GM19438 (cell line): Measurements from ENCODE around the gene PDE4B.

Experiments
- ATAC-seq: cut with Tn5 transposase; IDR thresholded peaks from one replicate; pipeline ENCODE4 v1.9.1; 2021; ENCODE audit warnings: low read depth; ENCODE audit not compliant: unreplicated experiment

Gene PDE4B

GRCh38 chr1:66323958-66324625 lies 531.4 kb downstream of the PDE4B start:
- ATAC-seq, result no peak

- ATAC-seq, result no peak
Observed at GRCh38 chr1:66325594-66326380, 533.1 kb downstream of the PDE4B start.

DNA sequence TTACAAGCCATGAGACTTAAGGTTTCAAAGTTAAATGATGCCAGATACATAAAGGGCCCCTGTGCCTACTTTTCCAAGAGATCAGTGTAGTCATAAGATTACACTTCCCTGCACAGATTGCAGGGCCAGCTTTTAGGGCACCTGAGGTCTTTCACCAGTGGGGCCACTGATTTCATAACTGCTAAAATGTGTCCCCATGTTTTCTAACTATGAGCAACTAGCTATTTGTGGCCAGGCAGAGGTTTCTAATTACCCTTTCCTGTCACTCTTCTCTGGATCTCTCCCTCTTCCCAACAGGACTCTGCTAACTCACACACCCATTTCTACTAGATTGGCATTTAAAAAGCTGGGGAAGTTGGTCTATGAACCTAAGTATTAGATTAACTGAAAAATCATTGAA lies 534.2 kb downstream of the PDE4B start:
- ATAC-seq, result no peak

- ATAC-seq, result peak; percentile 38
Observed at GRCh38 chr1:66327588-66327987, 534.9 kb downstream of the PDE4B start.

DNA sequence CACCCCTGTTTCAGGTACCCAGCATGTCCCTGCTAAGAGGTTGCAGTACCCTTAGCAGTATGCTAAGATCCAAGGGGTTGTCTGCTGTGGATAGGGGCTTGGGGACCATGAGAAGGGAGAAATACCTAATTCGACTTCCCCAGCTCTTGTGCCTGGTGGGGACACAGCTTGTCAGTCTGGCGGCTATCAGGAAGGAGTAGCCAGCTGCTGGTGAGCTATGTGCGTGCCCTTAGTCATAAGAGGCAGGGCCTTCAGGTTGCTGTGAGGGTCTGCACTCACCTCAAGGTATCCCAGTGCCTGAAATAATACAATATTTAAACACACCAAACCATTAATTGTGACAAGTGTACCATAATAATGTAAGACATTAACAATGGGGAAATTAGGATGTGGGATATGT lies 536.2 kb downstream of the PDE4B start:
- no peak for ATAC-seq

DNA sequence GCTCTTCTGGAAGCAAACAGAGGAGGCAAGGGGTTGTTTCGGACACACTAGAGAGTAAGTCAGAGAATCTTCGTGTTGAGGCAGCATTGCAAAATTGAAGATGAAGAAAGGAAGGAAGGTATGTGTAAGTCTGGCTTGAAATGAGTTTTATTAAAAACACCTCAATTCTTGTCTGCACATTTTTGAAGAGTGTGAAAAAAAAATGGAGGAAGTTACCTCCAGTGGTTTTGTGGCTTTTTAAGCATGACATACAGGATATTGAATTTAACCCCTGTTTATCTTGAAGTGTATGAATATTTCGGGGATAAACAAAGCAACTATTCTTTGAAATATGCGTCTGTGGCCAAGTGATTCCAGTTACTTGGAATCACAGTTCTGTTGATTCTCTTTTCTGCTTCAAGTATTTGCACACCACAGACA lies 538.0 kb downstream of the PDE4B start:
- no peak for ATAC-seq

DNA sequence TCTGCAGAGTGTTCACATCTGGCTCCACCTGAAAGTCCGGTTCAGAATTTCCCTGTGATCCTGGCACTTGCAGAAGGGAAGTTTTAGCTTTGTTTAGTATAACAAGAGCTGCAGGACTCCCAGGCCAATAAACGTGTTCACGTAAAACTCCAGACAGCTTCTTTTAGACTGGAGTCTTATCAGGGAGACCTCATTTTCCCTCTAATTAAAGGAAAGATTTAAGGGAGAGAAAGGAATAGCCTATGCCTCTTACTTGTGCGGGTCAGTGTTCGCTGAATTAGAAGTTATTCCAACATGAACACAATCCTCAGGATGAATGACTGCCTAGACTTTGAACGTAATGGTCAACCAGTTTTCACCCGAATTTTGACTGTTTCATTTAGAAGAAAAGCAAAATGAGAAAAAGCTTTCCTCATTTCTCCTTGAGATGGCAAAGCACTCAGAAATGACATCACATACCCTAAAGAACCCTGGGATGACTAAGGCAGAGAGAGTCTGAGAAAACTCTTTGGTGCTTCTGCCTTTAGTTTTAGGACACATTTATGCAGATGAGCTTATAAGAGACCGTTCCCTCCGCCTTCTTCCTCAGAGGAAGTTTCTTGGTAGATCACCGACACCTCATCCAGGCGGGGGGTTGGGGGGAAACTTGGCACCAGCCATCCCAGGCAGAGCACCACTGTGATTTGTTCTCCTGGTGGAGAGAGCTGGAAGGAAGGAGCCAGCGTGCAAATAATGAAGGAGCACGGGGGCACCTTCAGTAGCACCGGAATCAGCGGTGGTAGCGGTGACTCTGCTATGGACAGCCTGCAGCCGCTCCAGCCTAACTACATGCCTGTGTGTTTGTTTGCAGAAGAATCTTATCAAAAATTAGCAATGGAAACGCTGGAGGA lies 539.2 kb downstream of the PDE4B start:
- no peak for ATAC-seq

- no peak for ATAC-seq
Observed at GRCh38 chr1:66332548-66332901, 539.8 kb downstream of the PDE4B start.

GRCh38 chr1:66333466-66334199 lies 540.9 kb downstream of the PDE4B start:
- ATAC-seq, result no peak

GRCh38 chr1:66334318-66334717 lies 541.6 kb downstream of the PDE4B start:
- no peak for ATAC-seq

DNA sequence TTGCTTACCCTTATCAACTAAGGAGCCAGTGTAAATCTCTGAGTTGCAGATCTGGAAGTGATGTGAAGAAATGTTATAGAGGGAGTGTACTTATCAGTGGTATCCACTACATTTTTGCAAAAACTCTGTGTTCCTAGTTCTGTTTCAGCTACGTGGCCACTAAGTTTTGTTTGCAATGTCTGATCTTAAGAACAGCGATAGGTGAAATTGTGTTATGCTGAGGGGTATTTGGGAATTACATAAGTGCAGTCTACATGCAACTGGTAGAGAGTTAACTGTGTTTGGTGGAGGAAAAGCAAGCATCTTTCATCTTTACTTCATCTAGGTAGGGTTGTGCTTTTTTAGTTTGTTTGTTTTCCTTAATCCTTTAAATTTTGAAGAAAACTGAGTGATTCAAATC lies 542.4 kb downstream of the PDE4B start:
- ATAC-seq, result no peak

DNA sequence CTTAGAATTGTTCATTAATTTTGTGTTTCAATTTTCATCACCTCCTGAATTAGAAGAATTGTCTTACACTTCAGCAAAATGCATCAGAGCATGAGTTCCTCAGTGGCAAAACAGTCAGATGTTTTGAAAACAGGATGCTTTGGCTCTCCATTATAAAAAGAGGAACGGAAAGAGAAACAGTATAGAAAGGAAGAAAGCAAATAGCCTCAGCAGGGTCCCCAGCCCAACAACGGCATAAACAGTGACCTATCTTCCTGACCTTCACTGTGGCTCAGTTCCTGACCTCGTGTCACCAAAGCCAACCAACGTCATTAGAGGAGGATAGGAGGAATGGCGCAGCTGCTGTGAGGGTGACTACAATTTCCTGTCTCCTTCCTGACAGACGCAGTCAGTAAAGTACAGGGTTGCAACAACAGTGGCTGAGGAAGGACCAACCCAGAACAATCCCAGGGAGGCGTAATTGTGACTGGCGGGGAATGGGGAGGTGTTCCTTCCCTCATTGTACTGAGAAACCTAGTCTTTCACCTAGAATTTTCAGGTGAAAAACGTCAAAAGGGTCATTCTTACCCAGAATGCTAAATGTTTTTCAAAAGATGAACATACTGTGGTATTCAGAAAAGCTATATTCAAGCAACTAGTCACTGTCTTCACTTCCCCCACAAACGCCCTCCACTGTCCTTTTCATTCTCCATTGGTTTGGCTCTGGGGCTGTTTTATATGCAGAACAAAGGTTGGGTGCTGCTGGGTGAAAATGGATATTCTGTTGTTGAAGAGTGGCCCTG lies 543.4 kb downstream of the PDE4B start:
- peak; percentile 78 for ATAC-seq

DNA sequence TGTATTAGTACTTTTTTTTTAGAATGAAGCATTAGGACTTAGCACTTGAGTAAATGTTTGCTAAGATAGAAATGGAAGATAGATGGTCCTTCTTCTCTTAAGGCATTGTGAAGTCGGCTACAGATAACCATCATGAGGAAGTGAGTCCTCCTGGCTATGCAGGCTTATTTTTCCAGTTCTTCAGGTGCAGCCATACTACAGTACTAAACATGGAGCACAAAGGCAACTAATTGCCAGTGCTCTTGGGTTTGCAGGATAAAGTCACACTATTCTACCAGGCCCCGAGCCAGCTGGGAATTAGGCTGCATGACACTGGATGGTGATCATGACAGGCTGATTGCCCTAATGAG lies 543.9 kb downstream of the PDE4B start:
- ATAC-seq, result no peak

DNA sequence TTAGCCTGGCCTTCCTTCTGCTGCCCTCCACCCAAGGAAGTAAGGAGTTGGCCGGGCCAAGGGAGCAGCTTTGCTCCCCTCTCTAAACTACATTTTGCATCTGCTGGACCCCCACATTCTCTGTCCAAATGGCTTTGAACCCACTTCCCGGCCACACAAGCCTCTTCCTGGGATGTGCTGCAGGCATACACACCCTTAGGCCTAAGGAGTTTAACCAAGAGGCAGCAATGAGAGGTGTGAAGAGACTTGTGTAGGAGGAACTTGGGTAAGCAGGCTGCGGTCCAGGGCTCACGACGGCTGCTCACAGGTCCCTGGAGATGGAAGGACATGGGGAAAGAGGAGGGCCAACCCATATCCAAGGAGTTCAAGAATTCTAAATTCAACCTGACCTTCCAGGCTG lies 544.6 kb downstream of the PDE4B start:
- no peak for ATAC-seq

DNA sequence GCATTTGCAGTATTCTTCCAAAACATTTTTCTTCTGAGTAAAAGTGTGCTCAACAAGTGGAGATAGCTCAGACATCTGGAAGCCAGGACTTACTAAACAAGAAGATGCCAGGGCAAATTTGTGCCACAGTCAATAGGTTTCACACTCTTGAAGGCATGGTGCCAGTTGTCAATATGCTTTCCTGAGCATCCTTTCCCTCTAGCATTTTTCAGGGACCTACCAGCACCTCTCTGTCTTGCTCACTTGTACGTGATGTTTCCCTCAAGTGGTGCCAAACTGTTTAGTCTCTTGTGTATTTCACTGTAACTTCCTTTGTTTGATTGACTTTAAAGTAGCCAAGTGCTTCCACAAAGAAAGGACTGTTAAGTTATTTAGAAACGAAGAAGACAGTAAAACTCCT lies 547.2 kb downstream of the PDE4B start:
- no peak for ATAC-seq

DNA sequence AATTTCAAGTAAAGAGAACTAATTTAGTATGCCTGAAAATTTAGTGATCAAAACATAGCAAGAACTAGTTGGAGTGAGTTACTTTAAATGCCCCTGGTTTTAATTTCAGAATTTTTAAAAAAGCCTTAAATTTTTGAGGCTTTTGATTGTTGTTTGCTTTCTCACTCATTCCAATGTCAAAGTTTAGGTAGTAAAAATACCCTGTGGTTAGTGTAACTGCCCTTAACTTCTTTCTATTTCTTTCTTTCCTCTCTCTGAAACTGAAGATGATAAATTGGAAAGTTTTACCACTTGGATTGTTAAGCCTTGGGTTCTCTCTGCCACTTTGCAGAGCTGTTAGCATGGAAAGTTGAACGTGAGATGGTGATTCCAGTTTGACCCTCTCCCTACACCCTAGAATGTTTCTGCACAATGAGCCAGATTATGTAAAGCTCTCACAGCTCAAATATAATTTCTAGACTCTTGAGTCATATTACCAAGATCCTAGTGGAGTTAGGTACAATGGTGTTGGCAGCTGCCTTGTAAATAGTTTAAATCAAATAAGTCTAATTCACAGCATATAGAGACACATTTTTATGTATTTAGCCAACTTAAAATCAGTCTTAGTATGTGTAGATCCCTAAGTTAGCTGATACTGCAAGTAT lies 548.9 kb downstream of the PDE4B start:
- ATAC-seq, result no peak

- peak; percentile 49 for ATAC-seq
Observed at GRCh38 chr1:66342707-66343106, 550.0 kb downstream of the PDE4B start.

DNA sequence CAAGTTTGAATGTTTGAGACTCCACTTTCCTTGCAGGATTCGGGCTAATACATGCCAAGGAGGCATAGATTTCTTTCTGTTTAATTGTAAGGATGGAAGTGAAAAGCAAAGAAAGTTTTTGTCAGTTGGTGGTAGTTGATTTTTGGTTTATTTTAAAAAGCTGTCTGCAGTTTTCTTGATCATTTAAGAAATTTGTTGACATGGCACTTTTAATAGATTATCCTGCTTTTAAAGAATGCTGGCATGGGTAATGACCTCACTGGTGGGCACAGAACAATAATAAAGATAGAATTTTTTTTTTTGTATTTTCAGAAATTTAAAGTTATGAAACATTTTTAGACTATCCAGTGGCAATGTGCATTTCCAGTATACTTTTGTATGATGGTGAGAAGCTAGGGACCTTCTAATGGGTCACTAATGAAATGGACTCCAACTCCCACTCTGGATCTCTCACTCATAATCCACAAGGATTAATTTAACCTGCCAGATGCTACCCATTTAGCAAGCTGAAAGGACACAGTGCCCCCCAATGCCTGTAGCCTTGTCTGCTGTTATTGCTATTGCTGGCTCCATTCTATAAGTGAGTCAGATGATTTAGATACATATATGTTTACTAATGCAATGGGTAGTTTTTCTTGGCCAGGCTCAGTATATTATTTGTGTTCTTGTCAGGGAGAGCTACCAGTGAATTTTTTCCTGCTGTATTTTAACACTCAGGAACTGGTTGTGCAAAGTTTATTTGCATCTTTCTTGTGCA lies 551.1 kb downstream of the PDE4B start:
- no peak for ATAC-seq
